SU-DHL-6 (cell line): Measurements from ENCODE around the gene BIRC5.
"Not testable (repeated sequence)": the region's sequence is repeated elsewhere in the genome, so short reads cannot be mapped to it uniquely, and the experiment has no call there.

Experiments
- H2AFZ ChIP-seq: fragments of 200-600 bp; sonication (generic); 2 replicates; pipeline ENCODE4 v1.6.1; 2014; ENCODE audit warnings: low read depth, mild to moderate bottlenecking, moderate library complexity, mixed read lengths, antibody characterized with exemption, low read length; ENCODE audit not compliant: severe bottlenecking
- H3F3A ChIP-seq: fragments of 200-600 bp; shearing (Covaris generic); 2 replicates; pipeline ENCODE4 v1.6.0; 2016; ENCODE audit warnings: antibody characterized with exemption, mild to moderate bottlenecking; ENCODE audit not compliant: insufficient read depth
- H3K27ac ChIP-seq: fragments of 200-600 bp; sonication (generic); 2 replicates; pipeline ENCODE4 v1.5.1; 2016; ENCODE audit warnings: low read depth, mild to moderate bottlenecking, low read length, moderate library complexity, mixed read lengths
- H3K27me3 ChIP-seq: fragments of 200-600 bp; sonication (generic), shearing (Covaris generic); 2 replicates; pipeline ENCODE4 v1.6.0; 2014; ENCODE audit warnings: mild to moderate bottlenecking, low read length
- H3K36me3 ChIP-seq: fragments of 200-600 bp; sonication (generic); 2 replicates; pipeline ENCODE4 v1.6.1; 2014; ENCODE audit warnings: mild to moderate bottlenecking, low read length, mixed read lengths
- H3K4me2 ChIP-seq: fragments of 300-600, 200-600 bp; shearing (Covaris generic), sonication (generic); 2 replicates; pipeline ENCODE4 v1.6.0; 2014; ENCODE audit warnings: low read length, low read depth, mild to moderate bottlenecking; ENCODE audit not compliant: poor library complexity, severe bottlenecking
- H3K4me3 ChIP-seq: fragments of 200-600 bp; sonication (generic); 2 replicates; pipeline ENCODE4 v1.5.1; 2014; ENCODE audit warnings: antibody characterized with exemption, low read length, mild to moderate bottlenecking, mixed read lengths; ENCODE audit not compliant: insufficient read depth, poor library complexity, severe bottlenecking
- H3K79me2 ChIP-seq: fragments of 200-600 bp; sonication (generic); 2 replicates; pipeline ENCODE4 v1.6.1; 2014; ENCODE audit warnings: mild to moderate bottlenecking, low read length, moderate library complexity; ENCODE audit not compliant: insufficient read depth
- H3K9ac ChIP-seq: fragments of 200-600 bp; sonication (generic); 2 replicates; pipeline ENCODE4 v1.7.0; 2014; ENCODE audit warnings: mild to moderate bottlenecking, low read length
- H3K9me2 ChIP-seq: fragments of 200-600 bp; sonication (generic); replicated peaks from 2 replicates; pipeline ENCODE4 v1.6.1; 2014; ENCODE audit warnings: low read length; ENCODE audit not compliant: insufficient read depth
- H3K9me3 ChIP-seq: fragments of 200-600 bp; sonication (generic); 2 replicates; pipeline ENCODE4 v1.6.1; 2014; ENCODE audit warnings: low read length, mixed read lengths; ENCODE audit not compliant: insufficient read depth
- H4K20me1 ChIP-seq: fragments of 200-600 bp; sonication (generic); 2 replicates; pipeline ENCODE4 v1.6.1; 2014; ENCODE audit warnings: low read depth, mild to moderate bottlenecking, antibody characterized with exemption, low read length, moderate library complexity, mixed read lengths
- CTCF ChIP-seq: fragments of 200-600 bp; sonication (generic); IDR thresholded peaks from one replicate; pipeline ENCODE4 v1.5.1; 2017; ENCODE audit warnings: antibody characterized with exemption, mild to moderate bottlenecking, low read length, moderate library complexity; ENCODE audit not compliant: insufficient read depth, poor library complexity, severe bottlenecking
- EZH2phosphoT487 ChIP-seq: fragments of 200-600 bp; sonication (generic), shearing (Covaris generic); conservative IDR thresholded peaks from 2 replicates; pipeline ENCODE4 v1.6.1; 2018; ENCODE audit warnings: mild to moderate bottlenecking, antibody characterized with exemption, low read length, moderate library complexity, mixed read lengths

Gene BIRC5

GRCh38 chr17:78168242-78168902 lies 45.7 kb upstream of the BIRC5 start, which contains the start of gene SYNGR2:
SYNGR2 (plus strand) TSS chr17:78168581; CDS start chr17:78168617, 36 bp downstream.
- Histone ChIP-seq H2AFZ (peak within 1 kb of the TSS; percentile 63), H3K27me3 (no peaks in the 10 kb centered on the region), H3K79me2 (peaks cover 31% of the 10 kb centered on the region), H3K4me3 (peak within 1 kb of the TSS; percentile 88), H3K9me2 (no peaks in the 10 kb centered on the region), H3K4me2 (peak within 1 kb of the TSS; percentile 79), H3F3A (peaks cover 28% of the 10 kb centered on the region), H3K27ac (peak within 1 kb of the TSS; percentile 88), H3K36me3 (no peaks in the 10 kb centered on the region), H4K20me1 (no peaks in the 10 kb centered on the region; the same call in 1 of the 2 replicates), H3K9ac (peak within 1 kb of the TSS; percentile 94), H3K9me3 (no peaks in the 10 kb centered on the region)
- no peak for TF ChIP-seq EZH2phosphoT487
- TF ChIP-seq CTCF: no peak

GRCh38 chr17:78168903-78169793 lies 44.9 kb upstream of the BIRC5 start:
- Histone ChIP-seq H3K36me3 (no peaks in the 10 kb centered on the region), H3K9me3 (no peaks in the 10 kb centered on the region), H3K9me2 (no peaks in the 10 kb centered on the region), H4K20me1 (no peaks in the 10 kb centered on the region; the same call in 1 of the 2 replicates), H3F3A (peaks cover 35% of the 10 kb centered on the region), H3K4me2 (peak overlapping the region; percentile 79), H3K79me2 (peaks cover 31% of the 10 kb centered on the region), H3K27me3 (no peaks in the 10 kb centered on the region), H2AFZ (no peak overlapping the region), H3K9ac (peak overlapping the region; percentile 94), H3K27ac (peak overlapping the region; percentile 88), H3K4me3 (peak overlapping the region; percentile 88)
- TF ChIP-seq EZH2phosphoT487 (no peak), CTCF (no peak)

- Histone ChIP-seq H3K9me2 (no peaks in the 10 kb centered on the region), H3K9ac (no peak overlapping the region; the same call in 1 of the 2 replicates), H3K27me3 (no peaks in the 10 kb centered on the region), H3K4me2 (peak overlapping the region; percentile 79), H3K9me3 (no peaks in the 10 kb centered on the region), H3K36me3 (no peaks in the 10 kb centered on the region), H3K4me3 (no peak overlapping the region), H3F3A (peaks cover 50% of the 10 kb centered on the region), H3K27ac (peak overlapping the region; percentile 88), H3K79me2 (peaks cover 31% of the 10 kb centered on the region), H2AFZ (no peak overlapping the region), H4K20me1 (no peaks in the 10 kb centered on the region; the same call in 1 of the 2 replicates)
- TF ChIP-seq EZH2phosphoT487 (no peak), CTCF (no peak)
Observed at GRCh38 chr17:78170692-78171590, 43.1 kb upstream of the BIRC5 start.

GRCh38 chr17:78171591-78172248 lies 42.3 kb upstream of the BIRC5 start:
- H2AFZ ChIP-seq, H3K4me2 ChIP-seq, H3K36me3 ChIP-seq, H3K27me3 ChIP-seq, H3K9me3 ChIP-seq, H3K9me2 ChIP-seq, H3K9ac ChIP-seq, H4K20me1 ChIP-seq, H3K4me3 ChIP-seq: not testable (repeated sequence)
- Histone ChIP-seq H3F3A (peaks cover 55% of the 10 kb centered on the region), H3K79me2 (peaks cover 31% of the 10 kb centered on the region), H3K27ac (peak overlapping the region; percentile 47; the same call in 1 of the 2 replicates)
